ENCODE results near the gene SSBP2. TPM values are rescaled to one million over a fixed set of nuclear protein-coding genes. Genes with fewer than 3 reads are reported as not detected.

SSBP2 gene
- total RNA-seq, 4 donors from 2014 or later = 17.1 to 80.3 (median 24.2) TPM

DNA sequence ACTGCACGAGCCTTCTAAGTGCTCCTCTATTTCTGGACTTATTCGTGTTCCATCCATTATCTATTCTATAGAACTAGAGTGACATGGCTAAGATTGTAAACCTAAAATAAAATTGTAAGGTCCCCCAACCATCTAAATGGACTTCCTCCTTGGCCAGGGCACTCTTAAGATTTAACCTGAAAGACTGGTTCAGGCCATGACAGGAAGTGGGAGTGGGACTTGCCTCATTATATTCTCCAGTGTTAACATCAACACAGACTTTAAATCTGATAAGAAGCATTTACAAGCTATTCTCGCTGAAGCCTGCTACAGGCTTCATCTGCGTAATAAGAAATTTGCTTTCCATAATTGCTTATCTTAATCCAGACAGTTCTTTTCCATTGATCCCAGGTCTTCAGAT lies 117.0 kb downstream of the SSBP2 start:
- no peak overlapping the region for H3K27ac ChIP-seq
- H3K36me3 ChIP-seq = peaks cover 0 to 32% (median 0%) of the 10 kb centered on the region in 3 donors
- H3K9me3 ChIP-seq = no peaks in the 10 kb centered on the region
- intact Hi-C loops (cut with DNase I) = no loop called here
- 92 to 93% methylated on average over 4 of the region's 4 CpGs for WGBS, 2 donors
- DNase-seq = no peak
- no peak overlapping the region for H3K4me3 ChIP-seq
- TF ChIP-seq, protein P1, sequence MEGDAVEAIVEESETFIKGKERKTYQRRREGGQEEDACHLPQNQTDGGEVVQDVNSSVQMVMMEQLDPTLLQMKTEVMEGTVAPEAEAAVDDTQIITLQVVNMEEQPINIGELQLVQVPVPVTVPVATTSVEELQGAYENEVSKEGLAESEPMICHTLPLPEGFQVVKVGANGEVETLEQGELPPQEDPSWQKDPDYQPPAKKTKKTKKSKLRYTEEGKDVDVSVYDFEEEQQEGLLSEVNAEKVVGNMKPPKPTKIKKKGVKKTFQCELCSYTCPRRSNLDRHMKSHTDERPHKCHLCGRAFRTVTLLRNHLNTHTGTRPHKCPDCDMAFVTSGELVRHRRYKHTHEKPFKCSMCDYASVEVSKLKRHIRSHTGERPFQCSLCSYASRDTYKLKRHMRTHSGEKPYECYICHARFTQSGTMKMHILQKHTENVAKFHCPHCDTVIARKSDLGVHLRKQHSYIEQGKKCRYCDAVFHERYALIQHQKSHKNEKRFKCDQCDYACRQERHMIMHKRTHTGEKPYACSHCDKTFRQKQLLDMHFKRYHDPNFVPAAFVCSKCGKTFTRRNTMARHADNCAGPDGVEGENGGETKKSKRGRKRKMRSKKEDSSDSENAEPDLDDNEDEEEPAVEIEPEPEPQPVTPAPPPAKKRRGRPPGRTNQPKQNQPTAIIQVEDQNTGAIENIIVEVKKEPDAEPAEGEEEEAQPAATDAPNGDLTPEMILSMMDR (IDR thresholded peaks at IDR 0.05) = no peak
- TF ChIP-seq POLR2A (IDR thresholded peaks at IDR 0.05) = no peak
- no peaks in the 10 kb centered on the region for H3K27me3 ChIP-seq
- H3K4me1 ChIP-seq = no peaks in the 10 kb centered on the region

DNA sequence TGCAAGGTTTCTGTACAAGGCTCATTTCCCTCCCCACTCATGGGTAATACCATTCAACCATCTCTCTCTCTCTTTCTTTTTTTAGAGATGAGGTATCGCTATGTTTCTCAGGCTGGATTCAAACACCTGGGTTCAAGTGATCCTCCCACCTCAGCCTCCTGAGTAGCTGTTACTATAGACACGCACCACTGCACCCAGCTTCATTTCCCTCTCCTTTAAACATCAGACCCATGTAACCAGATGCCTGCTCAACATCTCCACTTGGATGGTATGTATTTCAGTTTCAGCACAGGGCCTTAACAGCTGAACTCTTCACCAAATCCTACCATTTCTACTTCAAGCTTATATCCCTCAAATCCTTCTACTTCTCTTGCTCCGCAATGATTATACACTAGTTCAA lies 117.4 kb downstream of the SSBP2 start:
- TF ChIP-seq POLR2A (IDR thresholded peaks at IDR 0.05) = no peak
- TF ChIP-seq, protein P1 (IDR thresholded peaks at IDR 0.05) = no peak
- no peak for DNase-seq
- H3K36me3 ChIP-seq = peaks cover 0 to 35% (median 0%) of the 10 kb centered on the region in 3 donors
- H3K4me1 ChIP-seq = no peaks in the 10 kb centered on the region
- H3K27me3 ChIP-seq = no peaks in the 10 kb centered on the region
- 92 to 94% methylated on average over 3 of the region's 3 CpGs for WGBS, 2 donors
- no peaks in the 10 kb centered on the region for H3K9me3 ChIP-seq
- intact Hi-C loops (cut with DNase I) = no loop called here
- H3K27ac ChIP-seq = no peak overlapping the region
- no peak overlapping the region for H3K4me3 ChIP-seq

DNA sequence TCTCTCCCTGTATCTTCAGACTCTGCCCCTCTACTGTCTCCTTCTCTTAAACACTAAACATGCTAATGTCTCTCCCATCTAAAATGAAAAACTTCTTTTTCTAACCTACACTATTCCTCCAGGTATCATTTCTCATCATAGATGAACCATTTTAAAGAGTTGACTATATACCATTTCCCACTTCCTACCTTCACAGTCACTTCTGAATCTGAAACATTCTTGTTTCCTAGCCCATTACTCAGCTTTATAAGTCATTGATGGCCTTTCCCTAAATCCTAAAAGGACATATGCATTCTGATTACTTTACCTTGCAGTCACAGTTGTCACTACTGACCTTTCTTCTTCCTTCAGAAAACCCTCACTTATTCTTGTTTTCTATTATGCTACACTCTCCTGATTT lies 118.2 kb downstream of the SSBP2 start:
- H3K36me3 ChIP-seq = peaks cover 0 to 43% (median 0%) of the 10 kb centered on the region in 3 donors
- intact Hi-C loops (cut with DNase I) = no loop called here
- H3K27ac ChIP-seq = no peak overlapping the region
- H3K9me3 ChIP-seq = no peaks in the 10 kb centered on the region
- no peak for TF ChIP-seq POLR2A (IDR thresholded peaks at IDR 0.05)
- TF ChIP-seq, protein P1 (IDR thresholded peaks at IDR 0.05) = no peak
- no peaks in the 10 kb centered on the region for H3K27me3 ChIP-seq
- no peak overlapping the region for H3K4me3 ChIP-seq
- no peak for DNase-seq
- no peaks in the 10 kb centered on the region for H3K4me1 ChIP-seq

DNA sequence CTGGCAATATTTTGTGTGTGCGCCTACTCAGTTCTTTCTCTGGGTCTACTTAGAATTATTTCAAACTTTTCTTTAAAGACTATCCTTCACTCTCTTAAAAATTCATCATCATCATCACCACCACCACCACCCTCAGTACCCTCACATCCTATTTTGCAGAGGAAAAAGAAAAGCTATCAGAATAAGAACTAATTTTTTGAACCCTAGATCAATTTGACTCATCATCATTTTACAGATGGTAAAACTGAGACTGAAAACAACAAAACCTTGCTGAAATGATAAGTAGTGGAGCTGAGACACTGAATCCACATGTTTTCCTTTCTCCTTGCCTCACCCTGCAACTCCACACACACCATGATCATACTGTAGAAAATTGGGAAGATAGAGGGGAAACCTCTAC lies 119.3 kb downstream of the SSBP2 start:
- H3K27me3 ChIP-seq = no peaks in the 10 kb centered on the region
- no peak for DNase-seq
- peaks cover 0 to 45% (median 0%) of the 10 kb centered on the region in 3 donors for H3K36me3 ChIP-seq
- peaks cover 0 to 5% (median 0%) of the 10 kb centered on the region in 3 donors for H3K4me1 ChIP-seq
- intact Hi-C loops (cut with DNase I) = no loop called here
- H3K27ac ChIP-seq = no peak overlapping the region
- no peaks in the 10 kb centered on the region for H3K9me3 ChIP-seq
- WGBS, 2 donors = 71 to 94% methylated on average over 1 of the region's 1 CpG
- H3K4me3 ChIP-seq = no peak overlapping the region
- TF ChIP-seq, protein P1 (IDR thresholded peaks at IDR 0.05) = no peak
- TF ChIP-seq POLR2A (IDR thresholded peaks at IDR 0.05) = no peak

DNA sequence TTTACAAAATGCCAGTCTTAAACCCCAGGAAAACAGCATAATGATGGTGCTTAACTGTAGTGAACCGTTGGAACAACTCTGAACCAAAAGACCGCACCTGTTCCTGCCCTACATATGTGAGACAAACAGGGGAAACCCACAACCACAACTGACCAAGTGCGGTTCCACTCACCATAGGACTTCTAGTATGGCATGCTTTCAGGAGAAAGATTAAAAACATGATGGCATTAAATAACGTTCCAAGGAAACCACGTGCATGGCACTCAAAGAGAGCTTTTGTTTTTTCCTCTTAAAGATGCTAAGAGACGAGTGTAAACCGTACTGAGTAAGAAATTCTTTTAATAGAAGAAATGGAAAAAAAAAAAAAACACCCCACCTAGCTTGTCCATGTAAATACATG lies 119.8 kb downstream of the SSBP2 start:
- TF ChIP-seq POLR2A (IDR thresholded peaks at IDR 0.05) = no peak
- TF ChIP-seq, protein P1 (IDR thresholded peaks at IDR 0.05) = no peak
- H3K4me3 ChIP-seq = no peak overlapping the region
- peaks cover 0 to 5% (median 0%) of the 10 kb centered on the region in 3 donors for H3K4me1 ChIP-seq
- DNase-seq = no peak
- H3K36me3 ChIP-seq = peaks cover 0 to 42% (median 0%) of the 10 kb centered on the region in 3 donors
- H3K27ac ChIP-seq = no peak overlapping the region
- no peaks in the 10 kb centered on the region for H3K9me3 ChIP-seq
- no peaks in the 10 kb centered on the region for H3K27me3 ChIP-seq
- intact Hi-C loops (cut with DNase I) = no loop called here
- 49 to 65% methylated on average over 7 of the region's 7 CpGs for WGBS, 2 donors

Measured in esophagus squamous epithelium (tissue), 5 donors.